GM18499 (cell line): ENCODE data around the gene AEN.
A peak's percentile ranks its signal among the peaks of the same experiment; 100 is the strongest.

Experiments used
- ATAC-seq: cut with Tn5 transposase; IDR thresholded peaks from one replicate; pipeline ENCODE4 v1.9.1; 2021; ENCODE audit warnings: moderate number of reproducible peaks; ENCODE audit not compliant: insufficient read depth, unreplicated experiment

Gene AEN

DNA sequence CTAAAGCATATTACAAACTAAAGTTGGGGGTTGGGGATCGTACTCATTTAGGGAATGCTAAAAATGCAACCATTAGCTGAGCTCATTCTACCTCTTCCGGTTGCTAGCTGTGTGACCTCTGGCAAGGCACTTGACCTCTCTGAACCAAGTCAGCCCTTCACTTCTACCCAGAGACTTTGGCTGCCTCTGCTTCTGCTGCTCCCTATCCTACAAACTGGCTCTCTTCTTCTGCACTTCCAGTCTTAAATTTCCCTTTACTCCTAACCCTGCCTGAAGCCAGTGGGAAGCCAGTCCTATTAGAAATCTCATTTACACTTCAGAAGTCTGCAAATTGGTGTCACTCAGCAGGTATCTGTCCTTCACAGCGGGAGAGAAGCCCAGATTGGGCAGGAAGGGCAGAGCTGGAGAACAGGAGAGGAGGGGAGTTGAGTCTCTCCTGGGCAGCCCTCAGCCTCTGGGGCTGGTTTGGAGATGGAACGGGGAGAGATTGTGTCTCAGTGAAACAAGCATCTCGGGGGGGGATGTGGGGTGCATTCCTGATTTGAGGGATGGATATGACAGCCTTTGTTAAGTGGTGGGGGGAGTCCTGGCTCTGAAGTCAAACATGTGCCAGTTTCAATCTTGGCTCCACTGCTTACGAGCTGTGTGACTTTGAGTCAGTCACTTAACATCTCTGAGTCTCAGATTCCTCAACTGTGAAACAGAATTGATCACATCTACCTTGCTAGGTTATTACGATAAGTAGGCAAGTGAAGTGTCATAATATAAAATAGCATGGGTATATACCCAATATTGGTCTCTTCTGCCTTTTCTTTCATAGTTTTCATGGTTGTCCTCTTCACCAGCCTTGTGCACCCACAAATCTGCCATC is 7.8 kb upstream of the AEN start:
- ATAC-seq = no peak

DNA sequence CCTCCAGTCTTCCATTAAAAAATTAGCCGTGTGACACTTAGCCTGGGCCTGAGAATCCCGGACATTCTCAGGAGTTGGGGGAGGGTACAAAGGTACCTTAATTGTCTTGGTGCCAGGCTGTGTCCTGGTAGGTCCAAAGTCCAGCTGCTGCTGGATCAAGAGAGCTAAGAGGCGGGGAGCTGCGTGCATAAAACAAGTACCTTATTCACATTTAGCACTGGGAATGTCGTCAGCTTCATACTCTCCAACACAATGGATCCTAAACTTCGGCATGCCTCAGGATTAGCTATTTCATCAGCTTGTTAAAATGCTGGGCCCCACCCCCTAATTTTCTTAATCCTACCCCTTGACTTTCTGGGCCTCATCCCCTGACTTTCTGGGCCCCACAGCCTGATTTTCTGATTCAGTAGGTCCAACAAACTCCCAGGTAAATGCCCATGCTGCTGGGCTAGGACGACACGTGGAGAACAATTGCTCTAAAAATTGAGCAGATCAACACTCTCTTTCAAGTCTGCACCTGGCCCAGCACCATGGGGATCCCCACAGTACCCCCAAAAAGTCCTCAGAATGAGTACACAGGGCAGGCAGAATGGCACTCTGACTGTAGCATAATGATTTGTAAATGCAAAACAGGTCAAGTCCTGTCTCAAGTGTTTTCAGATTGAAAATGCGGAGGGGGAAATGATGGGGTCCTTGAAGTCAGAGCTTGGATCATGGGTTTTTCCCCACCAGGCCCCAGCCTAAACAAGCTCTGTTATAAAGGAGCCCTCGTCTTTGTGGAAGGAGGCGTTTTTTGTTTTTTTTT is 5.6 kb upstream of the AEN start:
- no peak for ATAC-seq

DNA sequence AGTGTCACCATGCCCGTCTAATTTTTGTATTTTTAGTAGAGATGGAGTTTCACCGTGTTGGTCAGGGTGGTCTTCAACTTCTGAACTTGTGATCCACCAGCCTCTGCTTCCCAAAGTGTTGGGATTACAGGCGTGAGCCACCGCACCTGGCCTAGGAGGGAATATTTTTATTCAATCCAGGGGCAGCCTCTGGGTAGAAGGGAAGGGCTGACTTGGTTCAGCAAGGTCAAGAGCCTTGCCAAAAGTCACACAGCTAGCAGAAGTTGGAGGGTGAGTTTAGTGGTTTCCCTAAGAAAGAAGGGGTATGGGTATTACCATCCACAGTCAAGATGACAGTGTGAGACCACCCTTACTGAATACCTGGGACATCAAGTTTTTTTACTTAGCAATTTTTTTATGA is 4.9 kb upstream of the AEN start:
- no peak for ATAC-seq

DNA sequence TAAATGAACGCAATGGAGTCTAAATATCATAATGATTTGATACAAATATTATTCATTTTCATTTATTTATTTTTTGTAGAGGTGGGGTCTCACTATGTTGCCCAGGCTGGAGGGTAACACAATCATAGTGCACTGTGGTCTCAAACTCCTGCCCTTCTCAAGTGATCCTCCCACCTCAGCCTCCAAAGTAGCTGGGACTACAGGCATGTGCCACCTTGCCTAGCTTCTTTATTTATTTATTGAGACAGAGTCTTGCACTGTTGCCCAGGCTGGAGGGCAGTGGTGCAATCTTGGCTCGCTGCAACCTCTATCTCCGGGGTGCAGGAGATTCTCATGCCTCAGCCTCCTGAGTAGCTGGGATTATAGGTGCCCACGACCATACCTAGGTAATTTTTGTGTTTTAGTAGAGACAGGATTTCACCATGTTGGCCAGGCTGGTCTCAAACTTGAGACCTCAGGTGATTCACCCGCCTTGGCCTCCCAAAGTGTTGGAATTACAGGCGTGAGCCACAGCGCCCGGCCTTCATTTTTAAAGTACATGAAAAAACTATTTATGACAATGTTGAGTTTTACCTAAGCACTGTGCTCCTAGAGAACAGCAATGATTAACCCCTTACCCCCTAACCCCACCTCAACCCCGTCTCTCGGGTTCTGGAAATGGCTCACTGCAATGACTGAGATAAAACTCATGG is 4.0 kb upstream of the AEN start:
- ATAC-seq = no peak

DNA sequence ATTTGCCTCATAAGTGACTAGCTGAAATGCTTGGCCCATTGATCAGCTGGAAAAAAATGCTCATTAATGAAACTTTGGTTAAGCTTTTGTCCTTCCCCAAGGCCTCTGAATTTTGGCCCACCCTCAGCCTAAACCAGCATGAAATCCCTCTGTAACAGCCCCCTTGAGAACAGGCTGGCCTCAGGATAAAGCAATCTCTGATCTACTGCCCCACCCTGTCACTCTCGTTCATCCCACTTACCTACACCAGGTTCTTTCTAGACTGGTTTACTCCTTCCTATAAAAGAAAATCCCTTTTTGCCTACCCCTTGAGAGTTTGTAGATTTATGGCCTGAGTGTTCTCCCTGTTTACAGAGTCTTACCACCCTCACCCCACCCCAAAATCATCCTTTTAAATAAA is 3.4 kb upstream of the AEN start:
- no peak for ATAC-seq

DNA sequence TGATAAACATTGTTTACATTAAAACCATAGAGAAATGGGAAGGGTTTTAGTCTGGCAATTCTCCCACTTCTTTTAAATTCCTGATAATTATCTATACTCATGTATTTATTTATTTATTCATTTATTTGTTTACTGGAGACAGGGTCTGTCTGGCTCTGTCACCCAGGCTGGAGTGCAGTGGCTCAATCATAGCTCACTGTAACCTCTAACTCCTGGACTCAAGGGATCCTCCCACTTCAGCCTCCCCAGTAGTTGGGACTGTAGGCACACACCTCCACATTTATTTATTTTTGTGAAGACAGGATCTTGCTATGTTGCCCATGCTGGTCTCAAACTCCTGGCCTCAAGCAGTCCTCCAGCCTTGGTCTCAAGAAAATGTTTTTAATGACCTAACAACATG is 2.5 kb upstream of the AEN start:
- ATAC-seq = no peak

DNA sequence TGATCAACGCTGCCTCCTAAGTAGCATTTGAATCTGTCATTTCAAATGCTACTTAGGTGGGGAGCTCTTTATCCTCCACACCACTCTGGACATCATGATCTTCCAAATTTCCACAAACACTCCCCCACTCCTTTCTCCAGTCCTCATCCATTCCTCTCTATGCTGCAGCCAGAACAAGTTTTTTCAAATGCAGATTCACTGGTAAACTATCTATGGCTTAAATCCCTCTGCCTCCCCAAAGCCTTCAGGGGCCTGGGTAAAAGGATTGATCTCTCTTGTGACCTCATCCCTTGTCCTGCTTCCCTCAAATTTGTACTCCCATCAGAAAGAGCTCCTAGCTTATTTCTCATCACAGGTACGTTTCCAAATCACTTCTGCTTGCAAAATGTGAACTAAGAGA is 1.3 kb upstream of the AEN start:
- no peak for ATAC-seq

DNA sequence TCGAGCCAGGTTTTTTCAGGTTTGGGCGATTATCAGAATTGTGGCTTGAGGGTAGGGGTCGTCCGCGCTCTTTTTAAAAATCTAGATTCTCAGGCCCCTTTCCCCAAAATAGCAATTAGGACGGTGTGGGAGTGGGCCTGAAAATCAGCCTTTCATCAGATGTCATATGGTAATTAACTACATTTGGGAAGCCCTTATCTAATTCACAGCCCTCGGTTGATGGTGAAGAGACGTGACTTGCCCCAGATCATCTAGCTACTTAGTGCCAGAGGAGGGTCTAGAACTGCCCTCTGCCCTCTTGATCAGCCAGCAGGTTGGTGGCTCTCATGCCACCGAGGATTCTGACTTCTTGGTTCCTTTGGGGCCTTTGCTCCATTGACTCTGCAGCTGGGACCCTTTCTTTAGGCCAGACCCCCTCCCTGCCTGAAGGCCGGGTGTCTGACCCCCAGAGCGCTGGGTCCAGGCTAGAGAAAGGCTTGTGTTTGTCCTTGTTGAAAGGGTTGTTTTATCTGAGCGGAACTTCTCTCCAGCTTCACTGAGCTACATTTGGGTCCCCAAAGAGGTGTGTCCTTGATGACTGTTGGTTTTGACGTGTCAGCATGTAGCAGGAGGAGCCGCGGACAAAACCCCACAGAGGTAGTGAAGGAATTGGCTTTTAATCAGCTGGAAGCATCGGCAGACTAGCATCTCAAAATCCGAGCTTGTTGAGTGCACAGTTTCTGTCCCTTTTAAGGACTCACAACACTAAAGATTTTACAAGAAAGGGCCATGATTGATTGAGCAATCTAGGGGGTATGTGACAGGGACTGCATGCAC is 857 bp downstream of the AEN start:
- peak; percentile 29 for ATAC-seq

DNA sequence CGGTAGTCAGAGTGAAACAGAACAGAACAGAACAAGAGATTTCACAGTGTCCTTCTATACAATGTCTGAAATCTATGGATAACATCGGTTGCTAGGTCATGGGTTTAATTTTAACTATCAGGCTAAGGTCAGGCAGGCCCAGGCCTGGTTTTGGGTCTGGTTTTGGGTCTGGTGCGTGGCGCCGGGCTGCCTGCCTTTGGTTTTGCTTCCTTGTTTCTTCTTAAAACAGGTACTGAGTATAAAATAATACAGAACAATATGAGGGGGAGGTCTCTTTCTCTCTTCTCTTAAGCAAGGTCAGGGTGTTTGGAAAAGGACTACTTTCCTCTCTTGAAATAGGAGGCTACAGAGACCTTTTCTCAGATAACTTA is 1.4 kb downstream of the AEN start:
- no peak for ATAC-seq

DNA sequence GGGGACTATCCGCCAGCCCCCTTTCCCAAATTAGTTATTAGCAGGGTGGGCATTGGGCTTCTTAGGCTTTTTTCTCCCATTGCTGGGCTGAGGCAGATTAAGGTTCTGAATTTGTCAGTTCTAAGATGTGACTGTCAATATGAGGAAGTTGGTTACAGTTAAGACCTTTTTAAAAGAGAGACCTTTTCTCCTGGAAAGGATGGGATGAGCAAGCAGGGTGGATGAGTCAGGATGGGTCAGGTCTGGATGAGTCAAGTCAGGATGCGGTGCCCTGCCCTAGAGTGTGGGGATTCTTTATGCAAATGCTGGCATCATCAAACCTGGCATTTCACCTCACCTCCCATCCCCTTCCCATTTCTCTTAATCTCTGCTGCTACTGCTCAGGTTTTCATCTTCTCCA is 1.9 kb downstream of the AEN start:
- ATAC-seq = no peak

DNA sequence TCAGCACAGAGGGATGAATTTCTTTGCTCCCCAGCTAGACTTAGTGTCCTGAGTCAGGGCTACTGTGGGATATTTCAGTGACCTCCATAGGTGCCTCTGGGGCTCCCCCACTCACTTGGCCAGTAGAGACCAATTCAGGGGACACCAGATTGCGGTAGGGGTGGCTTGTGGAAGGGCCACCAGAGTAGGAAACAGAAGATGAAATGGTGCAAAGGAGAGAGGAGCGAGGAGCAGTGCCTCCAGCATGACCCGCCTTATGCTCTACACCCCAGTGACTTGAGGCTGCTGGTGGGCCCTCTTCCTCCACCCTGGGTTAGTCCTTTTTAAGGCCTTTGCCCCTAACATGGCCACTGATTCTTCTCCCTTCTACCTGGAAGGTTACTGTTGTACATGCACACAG is 2.5 kb downstream of the AEN start:
- ATAC-seq = no peak

DNA sequence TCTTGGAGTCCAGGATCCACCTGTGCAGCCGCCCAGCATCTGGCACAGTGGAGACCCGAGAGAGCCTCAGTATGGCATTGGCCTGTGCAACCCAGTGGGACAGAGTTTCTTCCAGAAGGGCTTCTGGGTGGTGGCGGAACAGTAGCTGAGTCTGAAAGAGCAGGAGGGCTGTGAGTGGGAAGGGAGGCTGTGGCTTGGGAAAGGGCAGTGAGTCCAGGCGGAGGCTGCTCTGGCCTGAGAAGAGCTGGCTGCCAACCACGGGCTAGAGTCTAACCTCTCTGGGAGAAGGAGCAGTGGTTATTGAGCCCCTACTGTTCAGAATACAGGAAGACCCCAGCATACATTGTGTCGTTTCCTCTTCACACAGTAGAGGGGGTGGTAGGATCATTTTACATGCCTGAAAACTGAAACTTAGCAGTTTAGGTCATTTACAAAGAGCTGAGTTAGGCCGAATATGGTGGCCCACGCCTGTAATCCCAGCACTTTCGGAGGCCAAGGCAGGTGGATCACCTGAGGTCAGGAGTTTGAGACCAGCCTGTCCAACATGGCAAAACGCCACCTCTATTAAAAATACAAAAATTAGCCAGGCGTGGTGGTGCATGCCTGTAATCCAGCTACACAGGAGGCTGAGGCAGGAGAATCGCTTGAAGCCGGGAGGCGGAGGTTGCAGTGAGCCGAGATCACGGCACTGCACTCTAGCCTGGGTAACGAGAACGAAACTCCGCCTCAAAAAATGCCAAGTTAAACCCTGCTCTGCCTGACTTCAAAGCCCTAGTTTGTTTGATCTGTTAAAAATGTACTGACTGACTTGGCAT is 3.2 kb downstream of the AEN start:
- no peak for ATAC-seq

DNA sequence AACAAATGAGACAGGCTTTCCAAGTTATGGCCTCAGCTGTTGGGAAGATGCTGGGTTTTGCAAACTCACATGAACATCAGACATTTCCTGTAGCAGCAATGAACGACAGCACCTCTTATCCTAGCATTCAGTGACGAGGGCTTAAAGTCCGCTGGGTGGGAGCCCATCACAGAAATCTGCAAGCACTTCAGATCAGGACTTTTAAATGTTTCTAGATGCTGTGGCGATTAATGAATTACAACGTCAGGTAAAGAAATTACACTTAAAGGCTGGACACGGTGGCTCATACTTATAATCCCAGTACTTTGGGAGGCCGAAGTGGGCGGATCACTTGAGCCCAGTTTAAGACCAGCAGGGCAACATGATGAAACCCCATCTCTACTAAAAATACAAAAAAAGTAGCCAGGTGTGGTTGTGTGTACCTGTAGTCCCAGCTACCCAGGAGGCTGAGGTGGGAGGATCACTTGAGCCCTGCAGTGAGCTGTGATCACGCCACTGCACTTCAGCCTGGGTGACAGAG is 3.9 kb downstream of the AEN start:
- no peak for ATAC-seq

DNA sequence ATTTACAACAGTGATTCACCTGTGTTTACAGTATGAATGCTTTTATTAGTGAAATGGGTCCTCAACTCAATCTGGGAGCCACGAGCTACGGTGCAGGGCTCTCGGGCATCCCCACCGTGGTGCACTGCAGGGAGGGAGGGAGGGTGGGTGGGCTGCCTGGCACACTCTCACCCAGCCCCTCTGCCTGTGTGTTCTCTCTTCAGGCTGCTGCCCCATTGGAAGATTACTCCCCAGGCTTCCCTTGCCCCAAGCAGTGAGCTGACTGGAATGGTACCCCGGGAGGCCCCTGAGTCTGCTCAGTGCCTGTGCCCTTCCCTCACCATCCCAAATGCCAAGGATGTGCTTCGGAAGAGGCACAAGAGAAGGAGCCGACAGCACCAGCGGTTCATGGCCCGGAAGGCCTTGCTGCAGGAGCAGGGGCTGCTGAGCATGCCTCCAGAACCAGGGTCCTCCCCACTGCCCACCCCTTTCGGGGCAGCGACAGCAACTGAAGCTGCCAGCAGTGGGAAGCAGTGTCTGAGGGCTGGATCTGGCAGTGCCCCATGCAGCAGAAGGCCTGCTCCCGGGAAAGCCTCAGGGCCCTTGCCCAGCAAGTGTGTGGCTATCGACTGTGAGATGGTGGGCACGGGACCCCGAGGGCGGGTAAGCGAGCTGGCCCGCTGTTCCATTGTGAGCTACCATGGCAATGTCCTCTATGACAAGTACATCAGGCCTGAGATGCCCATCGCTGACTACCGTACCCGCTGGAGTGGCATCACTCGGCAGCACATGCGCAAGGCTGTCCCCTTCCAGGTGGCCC is 5.0 kb downstream of the AEN start:
- ATAC-seq = no peak

DNA sequence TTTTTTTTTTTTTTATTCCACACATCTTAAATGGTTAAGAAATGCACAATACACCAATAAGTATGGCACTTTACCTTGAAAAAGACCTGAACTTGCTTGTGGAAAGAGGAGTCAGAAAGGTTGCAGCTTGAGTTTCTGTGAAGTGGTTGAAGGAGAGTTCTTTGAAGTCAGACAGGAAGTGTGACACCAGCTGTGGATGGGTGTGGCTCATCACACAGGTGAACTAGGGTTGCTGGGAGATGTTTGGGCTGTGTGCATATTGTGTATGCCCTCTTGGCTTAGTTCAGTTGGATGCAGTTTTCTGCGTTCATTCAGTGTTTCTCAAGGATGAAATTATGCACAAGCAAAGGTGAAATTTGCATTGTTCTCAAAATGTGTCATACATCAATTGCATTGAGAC is 6.3 kb downstream of the AEN start:
- ATAC-seq = no peak

DNA sequence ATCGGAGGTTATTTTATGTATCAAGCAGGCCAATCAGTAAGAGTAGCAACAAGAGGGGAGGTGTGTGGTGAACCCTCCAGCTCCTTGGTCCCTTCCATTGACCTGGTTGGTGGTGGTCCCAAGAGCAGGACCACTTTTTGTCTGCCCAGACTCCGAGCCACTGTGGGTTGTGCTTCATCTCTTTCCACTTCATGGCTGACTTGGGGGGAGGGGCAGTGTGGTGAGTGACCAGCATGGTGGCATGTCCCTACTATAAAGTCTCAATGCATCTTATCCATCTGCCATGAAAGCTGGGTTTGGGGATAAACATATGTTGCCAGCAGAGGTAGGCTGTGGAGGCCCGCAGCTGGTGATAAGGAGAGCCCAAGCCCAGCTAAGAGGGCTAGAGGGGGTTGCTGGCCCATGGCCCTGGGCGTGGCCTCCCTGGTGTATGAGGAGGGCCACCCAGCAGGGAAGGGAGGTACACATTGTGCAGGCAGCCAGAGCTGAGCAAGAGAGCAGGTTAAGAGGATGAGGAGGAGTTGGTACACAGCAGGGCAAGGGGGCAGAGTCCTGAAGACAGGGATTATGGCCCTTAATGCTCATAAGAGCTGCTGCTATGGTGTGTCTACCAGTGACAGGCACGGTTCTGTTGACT is 7.0 kb downstream of the AEN start:
- no peak for ATAC-seq

DNA sequence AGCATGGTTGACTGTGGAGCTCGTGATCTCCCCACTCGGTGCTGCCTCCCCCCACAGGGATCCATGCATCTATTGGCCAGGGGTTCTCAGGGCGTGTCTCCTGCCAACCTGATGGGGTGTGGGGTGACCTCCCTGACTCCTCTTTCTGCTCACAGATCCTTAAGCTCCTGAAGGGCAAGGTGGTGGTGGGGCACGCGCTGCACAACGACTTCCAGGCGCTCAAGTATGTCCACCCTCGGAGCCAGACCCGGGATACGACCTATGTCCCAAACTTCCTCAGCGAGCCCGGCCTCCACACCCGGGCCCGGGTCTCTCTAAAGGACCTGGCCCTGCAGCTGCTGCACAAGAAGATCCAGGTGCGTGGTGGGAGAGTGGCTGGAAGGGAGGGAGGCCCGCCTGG is 7.9 kb downstream of the AEN start:
- no peak for ATAC-seq

DNA sequence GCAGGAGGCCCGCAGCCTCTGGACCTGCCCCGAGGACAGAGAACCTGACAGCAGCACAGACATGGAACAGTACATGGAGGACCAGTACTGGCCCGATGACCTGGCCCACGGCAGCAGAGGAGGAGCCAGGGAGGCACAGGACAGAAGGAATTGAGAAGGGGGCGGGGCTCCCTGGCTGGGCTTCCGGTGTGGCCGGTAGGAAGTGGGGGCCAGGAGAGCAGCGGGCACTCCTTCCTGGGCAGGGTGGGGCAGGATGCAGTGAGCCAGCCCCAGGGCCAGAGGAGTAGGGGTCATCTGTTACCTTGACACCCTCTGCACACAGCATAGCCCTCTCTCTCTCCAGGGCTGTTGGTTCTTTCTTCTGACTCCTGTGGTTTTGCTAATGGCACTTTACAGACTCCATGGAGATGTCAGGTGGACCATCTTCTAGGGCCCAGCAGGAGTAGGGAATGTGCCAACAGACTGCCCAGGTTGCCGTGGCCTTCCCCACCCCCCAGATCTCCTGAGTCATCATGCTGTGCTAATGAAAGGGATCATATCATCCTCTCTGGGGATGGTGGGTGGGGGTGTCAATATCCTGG is 9.1 kb downstream of the AEN start:
- no peak for ATAC-seq
